ENCODE data around the gene EAF1. TPM values are rescaled to one million over a fixed set of nuclear protein-coding genes. Genes with fewer than 3 reads are reported as not detected.
"Not testable (repeated sequence)": the region's sequence is repeated elsewhere in the genome, so short reads cannot be mapped to it uniquely, and the experiment has no call there.

EAF1 gene
- total RNA-seq, 1 donor from 2014 or later: 16.3 TPM

- no peak for DNase-seq (ENCODE audit: low read depth)
- no peak overlapping the region for H3K4me3 ChIP-seq (ENCODE audit: low read depth, low read length)
- TF ChIP-seq, protein P1, sequence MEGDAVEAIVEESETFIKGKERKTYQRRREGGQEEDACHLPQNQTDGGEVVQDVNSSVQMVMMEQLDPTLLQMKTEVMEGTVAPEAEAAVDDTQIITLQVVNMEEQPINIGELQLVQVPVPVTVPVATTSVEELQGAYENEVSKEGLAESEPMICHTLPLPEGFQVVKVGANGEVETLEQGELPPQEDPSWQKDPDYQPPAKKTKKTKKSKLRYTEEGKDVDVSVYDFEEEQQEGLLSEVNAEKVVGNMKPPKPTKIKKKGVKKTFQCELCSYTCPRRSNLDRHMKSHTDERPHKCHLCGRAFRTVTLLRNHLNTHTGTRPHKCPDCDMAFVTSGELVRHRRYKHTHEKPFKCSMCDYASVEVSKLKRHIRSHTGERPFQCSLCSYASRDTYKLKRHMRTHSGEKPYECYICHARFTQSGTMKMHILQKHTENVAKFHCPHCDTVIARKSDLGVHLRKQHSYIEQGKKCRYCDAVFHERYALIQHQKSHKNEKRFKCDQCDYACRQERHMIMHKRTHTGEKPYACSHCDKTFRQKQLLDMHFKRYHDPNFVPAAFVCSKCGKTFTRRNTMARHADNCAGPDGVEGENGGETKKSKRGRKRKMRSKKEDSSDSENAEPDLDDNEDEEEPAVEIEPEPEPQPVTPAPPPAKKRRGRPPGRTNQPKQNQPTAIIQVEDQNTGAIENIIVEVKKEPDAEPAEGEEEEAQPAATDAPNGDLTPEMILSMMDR (conservative IDR thresholded peaks at IDR 0.05; ENCODE audit: low read depth, low read length): no peak
Measured at GRCh38 chr3:15409774-15410173, 17.6 kb upstream of the EAF1 start.

- not testable (repeated sequence) for DNase-seq (ENCODE audit: low read depth); H3K4me3 ChIP-seq (ENCODE audit: low read depth, low read length)
Measured at GRCh38 chr3:15410966-15411365, 16.4 kb upstream of the EAF1 start.

DNA sequence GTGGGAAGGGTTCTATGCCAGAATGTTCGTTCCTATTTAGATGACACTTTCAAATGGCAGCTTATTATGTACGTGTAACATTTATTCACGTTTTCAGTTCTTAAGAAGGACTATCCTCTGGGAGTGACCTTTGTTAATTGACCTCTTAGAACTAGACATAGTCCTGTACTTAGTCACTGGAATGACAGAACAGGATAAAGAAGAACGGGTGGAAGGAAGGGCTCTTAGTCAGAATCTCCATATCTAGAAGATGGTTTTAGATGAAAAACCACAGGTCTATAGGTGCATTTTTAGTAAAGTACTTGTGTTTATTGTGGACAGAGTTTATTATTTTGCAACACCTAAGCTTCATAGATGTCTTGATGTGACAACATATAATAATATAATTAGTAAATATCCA lies 6.5 kb upstream of the EAF1 start:
- no peak overlapping the region for H3K4me3 ChIP-seq (ENCODE audit: low read depth, low read length)
- DNase-seq (ENCODE audit: low read depth): no peak

GRCh38 chr3:15426579-15427118 lies 749 bp upstream of the EAF1 start:
- TF ChIP-seq, protein P1 (conservative IDR thresholded peaks at IDR 0.05; ENCODE audit: low read depth, low read length): no peak
- DNase-seq (ENCODE audit: low read depth): no peak
- peak overlapping the region; percentile 99 for H3K4me3 ChIP-seq (ENCODE audit: low read depth, low read length)

More for the DNA sequence above, 6.5 kb upstream of the EAF1 start:
- TF ChIP-seq, protein P1 (conservative IDR thresholded peaks at IDR 0.05; ENCODE audit: low read depth, low read length): no peak

- TF ChIP-seq, protein P1 (conservative IDR thresholded peaks at IDR 0.05; ENCODE audit: low read depth, low read length): no peak
- peak overlapping the region; percentile 99 for H3K4me3 ChIP-seq (ENCODE audit: low read depth, low read length)
- no peak for DNase-seq (ENCODE audit: low read depth)
Measured at GRCh38 chr3:15427981-15428380, 583 bp downstream of the EAF1 start.

DNA sequence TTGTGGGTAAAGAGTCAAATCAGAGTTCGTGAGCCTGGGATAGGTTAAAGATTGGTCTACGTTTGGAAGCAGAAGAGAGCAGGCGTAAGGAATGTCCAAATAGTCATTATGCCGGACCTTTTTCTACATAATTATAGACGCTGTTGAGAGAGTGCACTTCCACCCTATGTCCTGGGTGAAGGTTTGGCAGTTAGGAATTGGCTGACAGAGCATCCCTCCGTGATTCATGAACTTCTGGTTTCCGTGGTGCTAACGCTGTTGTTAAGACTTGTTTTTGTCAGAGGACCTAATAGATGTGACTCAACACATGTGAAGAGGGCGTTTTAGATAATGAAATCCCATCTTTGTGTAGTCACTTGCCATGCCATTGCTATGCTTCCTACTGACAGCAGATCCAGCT lies 1.1 kb downstream of the EAF1 start:
- DNase-seq (ENCODE audit: low read depth): peak; percentile 52

DNA sequence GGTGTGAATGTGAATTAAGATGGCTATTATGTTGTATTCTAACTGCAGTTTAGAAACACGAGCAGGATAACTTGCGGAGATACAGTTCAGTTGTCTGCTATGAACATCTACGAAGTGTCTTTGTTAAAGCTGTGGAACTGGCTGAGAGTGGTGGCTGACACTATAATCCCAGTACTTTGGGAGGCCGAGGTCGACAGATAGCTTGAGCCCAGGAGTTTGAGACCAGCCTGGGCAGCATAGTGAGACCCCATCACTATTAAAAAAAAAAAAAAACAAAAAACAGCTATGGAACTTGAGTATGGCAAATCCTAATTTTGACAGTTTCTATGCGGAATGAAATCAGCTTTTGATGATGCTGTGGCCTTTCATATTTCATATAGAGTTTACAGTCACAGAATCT lies 1.7 kb downstream of the EAF1 start:
- DNase-seq (ENCODE audit: low read depth): no peak
- H3K4me3 ChIP-seq (ENCODE audit: low read depth, low read length): peak overlapping the region; percentile 99
- TF ChIP-seq, protein P1 (conservative IDR thresholded peaks at IDR 0.05; ENCODE audit: low read depth, low read length): no peak

More for the DNA sequence above, 1.1 kb downstream of the EAF1 start:
- TF ChIP-seq, protein P1 (conservative IDR thresholded peaks at IDR 0.05; ENCODE audit: low read depth, low read length): no peak
- peak overlapping the region; percentile 99 for H3K4me3 ChIP-seq (ENCODE audit: low read depth, low read length)
